ENCODE results near the gene ACTG1. TPM values are rescaled to one million over a fixed set of nuclear protein-coding genes. Genes with fewer than 3 reads are reported as not detected.
A peak's percentile ranks its signal among the peaks of the same experiment; 100 is the strongest.

ACTG1 gene
- total and polyA plus RNA-seq, 2 of the 13 experiments (the other 11 are each of a cell fraction or from before 2014, with no cell fraction given) = 973 to 1,138 TPM

DNA sequence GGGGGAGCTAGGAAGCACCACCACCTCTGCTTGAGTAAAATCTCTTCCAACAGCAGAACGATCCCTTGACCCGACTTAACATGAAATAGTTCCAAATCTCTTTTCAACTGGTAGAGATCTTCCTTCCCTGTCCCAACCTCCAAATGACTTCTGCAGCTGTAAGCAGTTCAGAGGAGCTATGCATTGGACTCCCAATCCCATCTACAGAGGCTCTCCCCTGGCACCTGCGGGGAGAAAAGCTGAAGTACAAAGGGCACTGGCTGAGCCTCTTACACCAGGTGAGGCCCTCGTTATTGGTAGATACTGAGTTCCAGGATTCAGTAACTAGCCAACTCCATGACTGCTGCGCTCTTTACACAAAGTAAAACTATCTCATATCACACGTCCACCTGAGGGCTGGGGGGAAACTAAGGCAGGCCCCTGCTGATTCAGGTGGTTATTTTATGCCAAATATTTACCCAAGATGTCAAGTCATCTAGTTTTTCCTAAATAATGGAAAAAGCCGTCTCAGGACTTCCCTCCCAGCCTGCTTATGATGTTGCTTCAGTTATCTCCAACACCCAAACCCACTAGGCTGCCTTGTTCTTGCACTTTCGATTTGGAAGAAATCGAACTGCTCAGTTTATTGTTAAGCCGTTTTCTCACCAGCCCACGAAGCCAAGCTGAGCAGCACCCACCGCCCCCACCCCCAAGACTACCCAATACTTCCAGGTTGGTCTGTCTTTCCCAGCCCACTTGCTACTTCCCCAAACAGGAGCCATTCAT lies 3.2 kb downstream of the ACTG1 start (continued):
- TF ChIP-seq, protein P1, sequence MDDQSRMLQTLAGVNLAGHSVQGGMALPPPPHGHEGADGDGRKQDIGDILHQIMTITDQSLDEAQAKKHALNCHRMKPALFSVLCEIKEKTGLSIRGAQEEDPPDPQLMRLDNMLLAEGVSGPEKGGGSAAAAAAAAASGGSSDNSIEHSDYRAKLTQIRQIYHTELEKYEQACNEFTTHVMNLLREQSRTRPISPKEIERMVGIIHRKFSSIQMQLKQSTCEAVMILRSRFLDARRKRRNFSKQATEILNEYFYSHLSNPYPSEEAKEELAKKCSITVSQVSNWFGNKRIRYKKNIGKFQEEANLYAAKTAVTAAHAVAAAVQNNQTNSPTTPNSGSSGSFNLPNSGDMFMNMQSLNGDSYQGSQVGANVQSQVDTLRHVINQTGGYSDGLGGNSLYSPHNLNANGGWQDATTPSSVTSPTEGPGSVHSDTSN (CRISPR knock-in tag; IDR thresholded peaks at IDR 0.05; ENCODE audit: borderline replicate concordance) = no peak
- TF ChIP-seq CBX5 (CRISPR knock-in tag; IDR thresholded peaks at IDR 0.05; ENCODE audit: borderline replicate concordance) (no peak), SAP130 (CRISPR knock-in tag; IDR thresholded peaks at IDR 0.05; ENCODE audit: low read depth) (peak; percentile 25; the same call in 1 of the 2 replicates), ETV6 (CRISPR knock-in tag; conservative IDR thresholded peaks at IDR 0.05) (no peak), ATF7 (IDR thresholded peaks at IDR 0.05) (no peak), ATF7 (CRISPR knock-in tag; IDR thresholded peaks at IDR 0.05) (no peak), RBM22 (optimal IDR thresholded peaks at IDR 0.05; ENCODE audit: low read length) (peak; percentile 81), IRF2 (CRISPR knock-in tag; IDR thresholded peaks at IDR 0.05) (no peak), ZNF629 (CRISPR knock-in tag; conservative IDR thresholded peaks at IDR 0.05) (no peak), ETV5 (CRISPR knock-in tag; IDR thresholded peaks at IDR 0.05; ENCODE audit: borderline replicate concordance) (no peak), TSC22D2 (CRISPR knock-in tag; IDR thresholded peaks at IDR 0.05; ENCODE audit: borderline replicate concordance) (no peak), SPEN (CRISPR knock-in tag; IDR thresholded peaks at IDR 0.05; ENCODE audit: low read depth) (no peak), CEBPG (CRISPR knock-in tag; IDR thresholded peaks at IDR 0.05) (peak; percentile 20; the same call in 1 of the 2 replicates), ZNF816 (CRISPR knock-in tag; IDR thresholded peaks at IDR 0.05; ENCODE audit: borderline replicate concordance) (no peak), ZFX (CRISPR knock-in tag; IDR thresholded peaks at IDR 0.05; ENCODE audit: low read depth) (peak; percentile 37; the same call in 1 of the 2 replicates), ZNF501 (CRISPR knock-in tag; IDR thresholded peaks at IDR 0.05) (peak; percentile 42; the same call in 1 of the 2 replicates), TBP (CRISPR knock-in tag; IDR thresholded peaks at IDR 0.05) (no peak), POGZ (CRISPR knock-in tag; IDR thresholded peaks at IDR 0.05) (no peak)
- TF ChIP-seq, protein P2, sequence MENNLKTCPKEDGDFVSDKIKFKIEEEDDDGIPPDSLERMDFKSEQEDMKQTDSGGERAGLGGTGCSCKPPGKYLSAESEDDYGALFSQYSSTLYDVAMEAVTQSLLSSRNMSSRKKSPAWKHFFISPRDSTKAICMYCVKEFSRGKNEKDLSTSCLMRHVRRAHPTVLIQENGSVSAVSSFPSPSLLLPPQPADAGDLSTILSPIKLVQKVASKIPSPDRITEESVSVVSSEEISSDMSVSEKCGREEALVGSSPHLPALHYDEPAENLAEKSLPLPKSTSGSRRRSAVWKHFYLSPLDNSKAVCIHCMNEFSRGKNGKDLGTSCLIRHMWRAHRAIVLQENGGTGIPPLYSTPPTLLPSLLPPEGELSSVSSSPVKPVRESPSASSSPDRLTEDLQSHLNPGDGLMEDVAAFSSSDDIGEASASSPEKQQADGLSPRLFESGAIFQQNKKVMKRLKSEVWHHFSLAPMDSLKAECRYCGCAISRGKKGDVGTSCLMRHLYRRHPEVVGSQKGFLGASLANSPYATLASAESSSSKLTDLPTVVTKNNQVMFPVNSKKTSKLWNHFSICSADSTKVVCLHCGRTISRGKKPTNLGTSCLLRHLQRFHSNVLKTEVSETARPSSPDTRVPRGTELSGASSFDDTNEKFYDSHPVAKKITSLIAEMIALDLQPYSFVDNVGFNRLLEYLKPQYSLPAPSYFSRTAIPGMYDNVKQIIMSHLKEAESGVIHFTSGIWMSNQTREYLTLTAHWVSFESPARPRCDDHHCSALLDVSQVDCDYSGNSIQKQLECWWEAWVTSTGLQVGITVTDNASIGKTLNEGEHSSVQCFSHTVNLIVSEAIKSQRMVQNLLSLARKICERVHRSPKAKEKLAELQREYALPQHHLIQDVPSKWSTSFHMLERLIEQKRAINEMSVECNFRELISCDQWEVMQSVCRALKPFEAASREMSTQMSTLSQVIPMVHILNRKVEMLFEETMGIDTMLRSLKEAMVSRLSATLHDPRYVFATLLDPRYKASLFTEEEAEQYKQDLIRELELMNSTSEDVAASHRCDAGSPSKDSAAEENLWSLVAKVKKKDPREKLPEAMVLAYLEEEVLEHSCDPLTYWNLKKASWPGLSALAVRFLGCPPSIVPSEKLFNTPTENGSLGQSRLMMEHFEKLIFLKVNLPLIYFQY (CRISPR knock-in tag; IDR thresholded peaks at IDR 0.05; ENCODE audit: borderline replicate concordance) = no peak
- TF ChIP-seq, protein P3, sequence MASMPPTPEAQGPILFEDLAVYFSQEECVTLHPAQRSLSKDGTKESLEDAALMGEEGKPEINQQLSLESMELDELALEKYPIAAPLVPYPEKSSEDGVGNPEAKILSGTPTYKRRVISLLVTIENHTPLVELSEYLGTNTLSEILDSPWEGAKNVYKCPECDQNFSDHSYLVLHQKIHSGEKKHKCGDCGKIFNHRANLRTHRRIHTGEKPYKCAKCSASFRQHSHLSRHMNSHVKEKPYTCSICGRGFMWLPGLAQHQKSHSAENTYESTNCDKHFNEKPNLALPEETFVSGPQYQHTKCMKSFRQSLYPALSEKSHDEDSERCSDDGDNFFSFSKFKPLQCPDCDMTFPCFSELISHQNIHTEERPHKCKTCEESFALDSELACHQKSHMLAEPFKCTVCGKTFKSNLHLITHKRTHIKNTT (CRISPR knock-in tag; IDR thresholded peaks at IDR 0.05) = no peak
- TF ChIP-seq, protein P4, sequence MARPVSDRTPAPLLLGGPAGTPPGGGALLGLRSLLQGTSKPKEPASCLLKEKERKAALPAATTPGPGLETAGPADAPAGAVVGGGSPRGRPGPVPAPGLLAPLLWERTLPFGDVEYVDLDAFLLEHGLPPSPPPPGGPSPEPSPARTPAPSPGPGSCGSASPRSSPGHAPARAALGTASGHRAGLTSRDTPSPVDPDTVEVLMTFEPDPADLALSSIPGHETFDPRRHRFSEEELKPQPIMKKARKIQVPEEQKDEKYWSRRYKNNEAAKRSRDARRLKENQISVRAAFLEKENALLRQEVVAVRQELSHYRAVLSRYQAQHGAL (CRISPR knock-in tag; IDR thresholded peaks at IDR 0.05; ENCODE audit: not compliant biosample characterization) = no peak
- TF ChIP-seq, protein P5, sequence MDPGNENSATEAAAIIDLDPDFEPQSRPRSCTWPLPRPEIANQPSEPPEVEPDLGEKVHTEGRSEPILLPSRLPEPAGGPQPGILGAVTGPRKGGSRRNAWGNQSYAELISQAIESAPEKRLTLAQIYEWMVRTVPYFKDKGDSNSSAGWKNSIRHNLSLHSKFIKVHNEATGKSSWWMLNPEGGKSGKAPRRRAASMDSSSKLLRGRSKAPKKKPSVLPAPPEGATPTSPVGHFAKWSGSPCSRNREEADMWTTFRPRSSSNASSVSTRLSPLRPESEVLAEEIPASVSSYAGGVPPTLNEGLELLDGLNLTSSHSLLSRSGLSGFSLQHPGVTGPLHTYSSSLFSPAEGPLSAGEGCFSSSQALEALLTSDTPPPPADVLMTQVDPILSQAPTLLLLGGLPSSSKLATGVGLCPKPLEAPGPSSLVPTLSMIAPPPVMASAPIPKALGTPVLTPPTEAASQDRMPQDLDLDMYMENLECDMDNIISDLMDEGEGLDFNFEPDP (CRISPR knock-in tag; conservative IDR thresholded peaks at IDR 0.05) = no peak
